OCI-LY3 (cell line): Measurements from ENCODE around the gene CGA.

ENCODE experiments used
- H2AFZ ChIP-seq: fragments of 200-600, 300-600 bp; shearing (Covaris generic); 2 replicates; pipeline ENCODE4 v1.6.0; 2014; ENCODE audit warnings: antibody characterized with exemption, low read depth, low read length
- H3K27ac ChIP-seq: fragments of 200-600, 300-600 bp; sonication (generic); 2 replicates; pipeline ENCODE4 v1.5.1; 2014; ENCODE audit warnings: mild to moderate bottlenecking, low read length, moderate library complexity, mixed read lengths
- H3K27me3 ChIP-seq: fragments of 200-600, 300-600 bp; sonication (generic); 2 replicates; pipeline ENCODE4 v1.6.1; 2014; ENCODE audit warnings: low read depth, low read length, mixed read lengths
- H3K36me3 ChIP-seq: fragments of 200-600, 300-600 bp; sonication (generic); replicated peaks from 2 replicates; pipeline ENCODE3; 2014; ENCODE audit warnings: low read depth, low read length, mixed read lengths
- H3K4me1 ChIP-seq: fragments of 300-600, 200-600 bp; sonication (generic); 2 replicates; pipeline ENCODE4 v1.6.1; 2014; ENCODE audit warnings: low read length, mixed read lengths
- H3K4me2 ChIP-seq: fragments of 200-600, 300-600 bp; sonication (generic); 2 replicates; pipeline ENCODE4 v1.6.1; 2014; ENCODE audit warnings: low read length, mixed read lengths
- H3K4me3 ChIP-seq: fragments of 300-600, 200-600 bp; sonication (generic); 2 replicates; pipeline ENCODE4 v1.5.1; 2014; ENCODE audit warnings: antibody characterized with exemption, mild to moderate bottlenecking, low read length, moderate library complexity
- H3K79me2 ChIP-seq: fragments of 300-600, 200-600 bp; shearing (Covaris generic); 2 replicates; pipeline ENCODE4 v1.6.1; 2014; ENCODE audit warnings: mild to moderate bottlenecking, low read length, mixed read lengths
- H3K9ac ChIP-seq: fragments of 300-600, 200-600 bp; shearing (Covaris generic); 2 replicates; pipeline ENCODE4 v1.6.0; 2014; ENCODE audit warnings: mild to moderate bottlenecking, low read length, moderate library complexity
- H3K9me3 ChIP-seq: fragments of 200-600, 300-600 bp; shearing (Covaris generic); 2 replicates; pipeline ENCODE4 v1.6.1; 2014; ENCODE audit warnings: low read length, mixed read lengths; ENCODE audit not compliant: insufficient read depth
- H4K20me1 ChIP-seq: fragments of 200-600, 300-600 bp; sonication (generic); 2 replicates; pipeline ENCODE4 v1.6.1; 2016; ENCODE audit warnings: low read length, mixed read lengths; ENCODE audit not compliant: insufficient read depth
- CTCF ChIP-seq: fragments of 200-600, 300-600 bp; sonication (generic); IDR thresholded peaks from 2 replicates; pipeline ENCODE4 v1.5.1; 2014; ENCODE audit warnings: antibody characterized with exemption, low read length, low read depth
- EZH2phosphoT487 ChIP-seq: fragments of 200-600 bp; shearing (Covaris generic); IDR thresholded peaks from 2 replicates; pipeline ENCODE4 v1.6.1; 2018; ENCODE audit warnings: antibody characterized with exemption, mixed run types, low read depth

The CGA gene

DNA sequence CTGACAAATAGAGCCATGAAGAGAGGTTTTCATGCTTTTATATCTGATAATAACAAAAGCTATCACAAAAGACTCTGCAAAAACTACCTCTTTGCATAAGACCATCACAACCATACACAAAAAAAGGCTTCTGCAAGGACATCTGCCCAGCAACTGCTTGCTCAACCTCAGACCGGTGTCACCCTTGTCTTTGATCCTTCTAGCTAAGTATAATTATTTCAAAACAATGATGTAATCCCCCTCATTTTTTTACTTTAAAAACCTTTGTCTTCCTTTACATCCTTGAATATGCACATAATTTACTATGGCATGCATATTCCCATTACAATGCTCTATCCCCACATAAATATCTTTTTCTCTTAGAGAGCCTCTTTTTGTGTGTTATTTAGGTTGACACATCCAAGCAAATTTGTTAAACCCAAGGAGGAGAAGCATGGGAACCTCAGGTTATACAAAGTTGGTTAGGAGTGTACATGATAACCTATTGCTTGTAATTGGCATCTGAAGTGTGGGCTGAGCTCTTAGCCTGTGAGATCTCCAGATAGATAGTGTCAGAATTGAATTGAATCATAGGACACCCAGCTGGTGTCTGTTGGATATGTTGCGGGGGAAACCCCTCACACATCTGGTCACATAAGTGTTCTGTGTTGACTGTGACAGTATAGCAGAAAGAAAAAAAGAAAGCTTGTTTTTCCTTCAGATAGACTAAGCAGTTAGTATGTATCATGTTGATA is 20.7 kb upstream of the CGA start:
- H3K79me2 ChIP-seq = no peaks in the 10 kb centered on the region
- no peak for TF ChIP-seq CTCF
- TF ChIP-seq EZH2phosphoT487 = no peak
- H3K4me1 ChIP-seq = peaks cover 19% of the 10 kb centered on the region
- peak overlapping the region; percentile 34 for H3K4me2 ChIP-seq
- 0 out of 2 replicates have a peak overlapping the region, but pooled peaks have one; percentile 27 for H2AFZ ChIP-seq
- no peaks in the 10 kb centered on the region for H3K36me3 ChIP-seq
- H4K20me1 ChIP-seq = no peaks in the 10 kb centered on the region
- no peak overlapping the region for H3K27ac ChIP-seq
- H3K9me3 ChIP-seq = no peaks in the 10 kb centered on the region
- H3K4me3 ChIP-seq = no peak overlapping the region
- H3K27me3 ChIP-seq = no peaks in the 10 kb centered on the region
- H3K9ac ChIP-seq = no peak overlapping the region

DNA sequence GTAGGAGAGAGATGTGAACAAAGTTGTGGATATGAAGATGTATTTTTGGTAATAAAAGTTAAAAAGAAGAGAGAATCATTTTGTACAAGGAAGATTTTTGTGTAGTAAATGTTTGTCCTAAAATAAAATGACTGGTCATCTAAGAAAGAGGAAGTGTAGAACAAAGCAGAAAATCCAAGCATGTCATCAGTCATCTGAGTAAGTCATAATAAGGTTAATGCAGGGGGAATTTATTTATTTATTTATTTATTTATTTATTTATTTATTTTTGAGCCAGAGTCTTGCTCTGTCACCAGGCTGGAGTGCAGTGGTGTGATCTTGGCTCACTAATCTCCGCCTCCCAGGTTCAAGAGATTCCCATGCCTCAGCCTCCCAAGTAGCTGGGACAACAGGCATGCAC is 15.7 kb upstream of the CGA start:
- no peaks in the 10 kb centered on the region for H3K36me3 ChIP-seq
- no peak overlapping the region for H3K4me2 ChIP-seq
- H3K4me1 ChIP-seq = peaks cover 12% of the 10 kb centered on the region
- no peaks in the 10 kb centered on the region for H3K9me3 ChIP-seq
- no peak overlapping the region for H3K27ac ChIP-seq
- H3K4me3 ChIP-seq = no peak overlapping the region
- no peak overlapping the region for H2AFZ ChIP-seq
- H4K20me1 ChIP-seq = no peaks in the 10 kb centered on the region
- TF ChIP-seq CTCF (no peak), EZH2phosphoT487 (no peak)
- no peaks in the 10 kb centered on the region for H3K27me3 ChIP-seq
- no peak overlapping the region for H3K9ac ChIP-seq
- H3K79me2 ChIP-seq = no peaks in the 10 kb centered on the region

- H3K9me3 ChIP-seq = no peaks in the 10 kb centered on the region
- no peak overlapping the region for H3K27ac ChIP-seq
- no peak overlapping the region for H2AFZ ChIP-seq
- H4K20me1 ChIP-seq = no peaks in the 10 kb centered on the region
- no peaks in the 10 kb centered on the region for H3K4me1 ChIP-seq
- H3K36me3 ChIP-seq = no peaks in the 10 kb centered on the region
- H3K27me3 ChIP-seq = no peaks in the 10 kb centered on the region
- no peak overlapping the region for H3K4me2 ChIP-seq
- H3K79me2 ChIP-seq = no peaks in the 10 kb centered on the region
- no peak overlapping the region for H3K4me3 ChIP-seq
- TF ChIP-seq EZH2phosphoT487 (no peak), CTCF (no peak)
- no peak overlapping the region for H3K9ac ChIP-seq
These were observed 10.9 kb upstream of the CGA start for GRCh38 chr6:87105823-87106222.

DNA sequence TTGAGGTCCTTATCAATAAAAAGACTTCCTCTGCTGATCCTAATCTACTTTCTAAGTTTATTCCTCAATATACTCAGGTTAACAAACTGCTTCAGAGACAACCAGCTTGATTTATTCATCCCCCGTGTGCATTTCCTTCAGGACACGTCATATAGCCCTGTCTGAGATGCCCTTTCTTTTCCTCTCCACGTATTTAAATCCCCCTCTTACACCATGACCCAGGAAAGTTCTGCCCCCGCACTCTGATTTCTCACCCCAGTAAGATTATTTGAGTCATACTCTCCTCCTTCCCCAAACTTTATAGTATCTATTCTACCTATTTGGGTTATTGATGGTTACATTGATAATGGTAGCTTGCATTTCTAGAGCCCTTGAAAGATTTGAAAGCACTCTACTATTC is 9.8 kb upstream of the CGA start:
- Histone ChIP-seq H2AFZ (no peak overlapping the region), H3K36me3 (no peaks in the 10 kb centered on the region), H4K20me1 (no peaks in the 10 kb centered on the region), H3K4me3 (no peak overlapping the region), H3K9ac (no peak overlapping the region), H3K4me2 (no peak overlapping the region), H3K4me1 (no peaks in the 10 kb centered on the region), H3K79me2 (no peaks in the 10 kb centered on the region), H3K27ac (no peak overlapping the region), H3K27me3 (no peaks in the 10 kb centered on the region), H3K9me3 (no peaks in the 10 kb centered on the region)
- TF ChIP-seq EZH2phosphoT487 (no peak), CTCF (no peak)
